Omental fat pad (tissue), 4 donors: ENCODE measurements around the gene UCKL1. TPM values are rescaled to one million over a fixed set of nuclear protein-coding genes. Genes with fewer than 3 reads are reported as not detected.

ENCODE experiments used
- ATAC-seq: fragments of 150-250 bp; one replicate; pipeline ENCODE4 v1.9.1; 2016; ENCODE audit warnings: mild to moderate bottlenecking, moderate library complexity; ENCODE audit not compliant: low FRiP score
- DNase-seq: peaks from one replicate; pipeline ENCODE4 v3.0.0-alpha.2; 2019; ENCODE audit warnings: low spot score
- total RNA-seq, 4 donors: library from RNA; depleted of rRNA; stranded (reverse); fragments of >200 nt; gene quantifications; one replicate each; pipeline ENCODE4 v1.1.0, GENCODE V29; 2016
- TF ChIP-seq, protein P1 (sequence below), 3 donors: fragments of 450-650 bp; IDR thresholded peaks; one replicate each; pipeline ENCODE4 v1.5.1; 2016 to 2017; ENCODE audit warnings: antibody characterized with exemption in 3 of 3, mild to moderate bottlenecking in 3 of 3, moderate library complexity in 2 of 3

Gene UCKL1
- total RNA-seq, 4 donors from 2014 or later, result 25.7 to 48.9 (median 30.3) TPM

GRCh38 chr20:63940472-63941266, 15.5 kb downstream of the UCKL1 start:
- no peak for DNase-seq
- ATAC-seq, result no peak
- TF ChIP-seq, protein P1, sequence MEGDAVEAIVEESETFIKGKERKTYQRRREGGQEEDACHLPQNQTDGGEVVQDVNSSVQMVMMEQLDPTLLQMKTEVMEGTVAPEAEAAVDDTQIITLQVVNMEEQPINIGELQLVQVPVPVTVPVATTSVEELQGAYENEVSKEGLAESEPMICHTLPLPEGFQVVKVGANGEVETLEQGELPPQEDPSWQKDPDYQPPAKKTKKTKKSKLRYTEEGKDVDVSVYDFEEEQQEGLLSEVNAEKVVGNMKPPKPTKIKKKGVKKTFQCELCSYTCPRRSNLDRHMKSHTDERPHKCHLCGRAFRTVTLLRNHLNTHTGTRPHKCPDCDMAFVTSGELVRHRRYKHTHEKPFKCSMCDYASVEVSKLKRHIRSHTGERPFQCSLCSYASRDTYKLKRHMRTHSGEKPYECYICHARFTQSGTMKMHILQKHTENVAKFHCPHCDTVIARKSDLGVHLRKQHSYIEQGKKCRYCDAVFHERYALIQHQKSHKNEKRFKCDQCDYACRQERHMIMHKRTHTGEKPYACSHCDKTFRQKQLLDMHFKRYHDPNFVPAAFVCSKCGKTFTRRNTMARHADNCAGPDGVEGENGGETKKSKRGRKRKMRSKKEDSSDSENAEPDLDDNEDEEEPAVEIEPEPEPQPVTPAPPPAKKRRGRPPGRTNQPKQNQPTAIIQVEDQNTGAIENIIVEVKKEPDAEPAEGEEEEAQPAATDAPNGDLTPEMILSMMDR (IDR thresholded peaks at IDR 0.05), result no peak

GRCh38 chr20:63940071-63940471, 16.1 kb downstream of the UCKL1 start:
- no peak for DNase-seq
- TF ChIP-seq, protein P1 (IDR thresholded peaks at IDR 0.05), result no peak
- no peak for ATAC-seq

DNA sequence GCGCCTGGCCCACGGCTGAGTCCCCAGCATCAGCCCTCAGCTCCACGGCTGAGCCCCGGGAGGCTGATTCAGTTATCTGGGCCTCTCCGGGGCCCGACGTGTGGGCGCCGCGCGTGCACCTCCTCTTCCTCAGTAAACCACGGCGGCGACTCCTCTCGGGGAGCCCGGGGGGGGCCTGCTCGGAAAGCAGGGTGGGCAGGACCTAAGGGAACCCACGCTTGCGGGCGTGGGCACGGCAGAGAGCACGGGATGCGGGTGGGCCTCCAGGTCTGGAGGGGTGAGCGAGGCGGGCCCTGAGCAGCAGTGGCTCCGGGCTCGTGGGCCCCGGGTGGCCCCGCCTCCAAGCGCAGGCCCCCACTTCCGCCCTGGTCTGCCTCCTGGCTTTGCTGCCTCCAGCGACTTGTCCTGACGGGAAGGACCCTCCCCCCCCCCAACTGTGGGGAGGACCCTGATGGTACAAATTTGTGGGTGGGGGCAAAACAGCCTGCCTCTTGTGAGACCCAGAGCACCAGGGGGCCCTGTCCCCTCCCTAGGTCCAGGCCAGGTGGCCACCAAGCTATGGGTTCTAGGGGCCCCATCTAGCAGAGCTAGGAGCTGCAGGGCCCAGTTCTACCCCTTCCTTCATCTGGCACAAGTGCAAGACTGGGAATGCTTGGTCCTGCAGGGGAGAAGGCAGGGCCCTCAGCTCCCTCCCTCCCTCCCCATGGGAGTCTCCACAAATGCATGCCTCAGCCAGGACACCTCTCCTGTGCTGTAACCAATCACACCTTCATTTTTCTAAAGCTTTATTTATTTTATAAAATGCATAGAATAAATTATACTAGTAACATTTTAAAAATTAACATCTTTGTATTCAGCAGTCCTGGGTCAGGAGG, 16.9 kb downstream of the UCKL1 start:
- TF ChIP-seq, protein P1 (IDR thresholded peaks at IDR 0.05), result no peak
- DNase-seq (no peak), ATAC-seq (no peak)

- TF ChIP-seq, protein P1 (IDR thresholded peaks at IDR 0.05), result no peak
- ATAC-seq (no peak), DNase-seq (no peak)
Observed at GRCh38 chr20:63937596-63937995, 18.6 kb downstream of the UCKL1 start.

DNA sequence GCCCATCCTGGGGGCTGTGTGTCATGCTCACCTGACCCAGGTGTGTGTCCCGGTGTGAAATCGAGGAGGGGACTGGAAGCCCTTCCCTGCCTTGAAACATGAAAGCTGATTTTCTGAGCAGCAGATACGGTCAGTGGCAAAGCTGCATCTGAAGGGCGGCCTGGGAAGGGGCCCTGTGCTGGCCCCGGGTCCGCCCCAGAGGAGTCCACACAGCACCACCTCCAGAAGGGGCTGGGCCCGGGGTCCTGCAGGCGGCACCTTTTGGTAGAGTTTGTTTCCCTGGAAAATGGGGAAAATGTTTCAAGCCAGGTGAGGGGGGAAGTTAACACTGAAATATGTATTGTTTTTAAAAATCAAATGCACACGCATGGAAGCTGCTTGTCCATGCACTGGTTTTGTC, 20.8 kb downstream of the UCKL1 start:
- TF ChIP-seq, protein P1 (IDR thresholded peaks at IDR 0.05), result no peak
- ATAC-seq (no peak), DNase-seq (no peak)

DNA sequence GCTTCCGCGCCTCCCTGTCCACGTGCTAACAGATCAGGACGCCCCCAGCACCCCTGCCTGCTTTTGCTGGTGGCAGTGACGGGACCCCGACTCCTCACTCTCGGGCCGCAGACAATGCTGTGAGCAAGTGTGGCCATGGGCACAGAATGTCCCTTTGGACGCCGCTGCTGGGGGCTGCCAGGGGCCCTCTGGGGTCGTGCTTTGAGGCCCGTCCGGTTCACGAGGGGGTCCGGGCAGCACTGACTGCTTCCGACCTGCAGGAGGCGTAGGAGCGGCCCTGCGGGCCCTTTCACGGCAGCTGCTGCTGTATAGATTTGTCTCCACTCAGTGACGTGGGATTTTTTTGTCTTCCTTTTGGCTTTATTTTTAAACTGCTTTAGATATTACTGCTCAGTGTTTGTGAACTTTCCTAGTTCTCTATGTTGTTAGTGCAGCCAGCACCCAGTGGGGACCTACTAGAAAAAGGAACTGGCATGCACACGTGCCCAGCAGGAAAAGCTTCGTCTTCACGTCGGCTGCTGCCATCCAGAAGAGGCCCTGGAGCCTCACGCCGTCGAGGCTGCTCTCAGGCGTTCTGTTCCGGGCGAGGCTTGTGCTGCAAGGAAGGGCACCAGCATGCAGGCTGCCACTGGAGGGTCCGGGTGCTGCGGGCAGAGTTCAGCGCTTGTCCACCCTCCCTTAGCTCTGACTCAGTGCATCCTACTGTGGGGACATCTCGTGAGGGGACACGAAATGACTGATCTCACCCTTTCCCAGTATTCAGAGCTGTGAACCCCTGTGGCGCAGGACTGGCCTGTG, 21.7 kb downstream of the UCKL1 start:
- DNase-seq, result no peak
- TF ChIP-seq, protein P1 (IDR thresholded peaks at IDR 0.05), result no peak
- no peak for ATAC-seq
